ENCODE measurements around the gene RASA3.
"Not testable (repeated sequence)": the region's sequence is repeated elsewhere in the genome, so short reads cannot be mapped to it uniquely, and the experiment has no call there.

The RASA3 gene

GRCh38 chr13:114124431-114124830, 8.0 kb downstream of the RASA3 start:
- no peak for DNase-seq

GRCh38 chr13:114123876-114124275, 8.5 kb downstream of the RASA3 start:
- no peak for DNase-seq

GRCh38 chr13:114123448-114123847, 9.0 kb downstream of the RASA3 start:
- DNase-seq, result no peak

GRCh38 chr13:114122591-114123211, 9.7 kb downstream of the RASA3 start:
- DNase-seq, result no peak

GRCh38 chr13:114122127-114122511, 10.3 kb downstream of the RASA3 start:
- DNase-seq, result no peak

GRCh38 chr13:114121496-114122126, 10.8 kb downstream of the RASA3 start:
- DNase-seq, result no peak

GRCh38 chr13:114121031-114121430, 11.4 kb downstream of the RASA3 start:
- DNase-seq, result no peak

GRCh38 chr13:114120591-114121011, 11.8 kb downstream of the RASA3 start:
- DNase-seq, result no peak

GRCh38 chr13:114119196-114119595, 13.2 kb downstream of the RASA3 start:
- no peak for DNase-seq

GRCh38 chr13:114118511-114119123, 13.8 kb downstream of the RASA3 start:
- DNase-seq, result no peak

GRCh38 chr13:114118086-114118485, 14.3 kb downstream of the RASA3 start:
- no peak for DNase-seq

GRCh38 chr13:114117341-114117874, 15.0 kb downstream of the RASA3 start:
- DNase-seq, result not testable (repeated sequence)

- DNase-seq, result no peak
These were observed 15.7 kb downstream of the RASA3 start for GRCh38 chr13:114116734-114117133.

GRCh38 chr13:114115796-114116195, 16.6 kb downstream of the RASA3 start:
- DNase-seq, result no peak

GRCh38 chr13:114115191-114115671, 17.2 kb downstream of the RASA3 start:
- DNase-seq, result no peak

GRCh38 chr13:114114666-114115065, 17.8 kb downstream of the RASA3 start:
- not testable (repeated sequence) for DNase-seq

- no peak for DNase-seq
These were observed 18.3 kb downstream of the RASA3 start for GRCh38 chr13:114114006-114114640.

- DNase-seq, result not testable (repeated sequence)
These were observed 19.0 kb downstream of the RASA3 start for GRCh38 chr13:114113395-114113794.

GRCh38 chr13:114112826-114113322, 19.5 kb downstream of the RASA3 start:
- no peak for DNase-seq

GRCh38 chr13:114112231-114112825, 20.1 kb downstream of the RASA3 start:
- DNase-seq, result no peak

GRCh38 chr13:114111577-114111976, 20.8 kb downstream of the RASA3 start:
- DNase-seq, result no peak

GRCh38 chr13:114110830-114111189, 21.6 kb downstream of the RASA3 start:
- DNase-seq, result not testable (repeated sequence)
